Tibial nerve (tissue), 4 donors: ENCODE data around the gene CD47. TPM values are rescaled to one million over a fixed set of nuclear protein-coding genes. Genes with fewer than 3 reads are reported as not detected.

ENCODE experiments used
- DNase-seq, 2 donors: peaks; one replicate each; pipeline ENCODE4 v3.0.0-alpha.2; 2019; ENCODE audit warnings: low spot score in 2 of 2
- H3K27ac ChIP-seq, 4 donors: fragments of 200-600 bp; sonication (generic) in 3 of 4; one replicate each; pipeline ENCODE4 v1.5.1; 2017 to 2019; ENCODE audit warnings: mild to moderate bottlenecking in 1 of 4
- H3K27me3 ChIP-seq, 2 donors: fragments of 200-600 bp; sonication (generic) in 1 of 2; one replicate each; pipeline versions ENCODE4 v1.5.1 to v1.6.0; 2017 to 2019
- H3K36me3 ChIP-seq, 3 donors: fragments of 200-600 bp; sonication (generic); one replicate each; pipeline ENCODE4 v1.5.1; 2018 to 2019
- H3K4me1 ChIP-seq, 4 donors: fragments of 200-600 bp; sonication (generic) in 3 of 4; one replicate each; pipeline ENCODE4 v1.5.1; 2017 to 2019
- H3K4me3 ChIP-seq, 4 donors: fragments of 200-600 bp; sonication (generic) in 3 of 4; one replicate each; pipeline ENCODE4 v1.5.1; 2017 to 2019; ENCODE audit warnings: mild to moderate bottlenecking in 1 of 4, moderate library complexity in 1 of 4
- H3K9me3 ChIP-seq, 4 donors: fragments of 200-600 bp; sonication (generic) in 3 of 4; one replicate each; pipeline ENCODE4 v1.5.1; 2017 to 2019
- CTCF ChIP-seq, 5 experiments: fragments of 200-600 bp in 3 of 5; fragments of 450-650 bp in 2 of 5; sonication (generic) in 3 of 5; IDR thresholded peaks; one replicate each; pipeline ENCODE4 v1.5.1; 2016 to 2019; ENCODE audit warnings: antibody characterized with exemption in 5 of 5, mild to moderate bottlenecking in 3 of 5, moderate library complexity in 2 of 5
- EP300 ChIP-seq, 2 donors: sonication (generic); formaldehyde crosslinking; IDR thresholded peaks; one replicate each; pipeline ENCODE4 v1.6.1; 2017; ENCODE audit warnings: antibody characterized with exemption in 2 of 2, mild to moderate bottlenecking in 1 of 2
- POLR2A ChIP-seq, 2 donors: fragments of 450-650 bp; IDR thresholded peaks; one replicate each; pipeline ENCODE4 v1.6.1; 2017; ENCODE audit warnings: antibody characterized with exemption in 2 of 2, mild to moderate bottlenecking in 2 of 2, moderate library complexity in 2 of 2
- WGBS, 2 donors: methylation state at CpG; one replicate each; pipeline ENCODE4 v1.1.5; 2018; 5-methylcytosine and 5-hydroxymethylcytosine counted together
- total RNA-seq, 4 donors: library from RNA; depleted of rRNA; stranded (reverse); fragments of >200 nt; gene quantifications; one replicate each; pipeline ENCODE4 v1.1.0, GENCODE V29; 2016

Gene CD47
- total RNA-seq, 4 donors from 2014 or later = 57.9 to 63.9 (median 60.5) TPM

DNA sequence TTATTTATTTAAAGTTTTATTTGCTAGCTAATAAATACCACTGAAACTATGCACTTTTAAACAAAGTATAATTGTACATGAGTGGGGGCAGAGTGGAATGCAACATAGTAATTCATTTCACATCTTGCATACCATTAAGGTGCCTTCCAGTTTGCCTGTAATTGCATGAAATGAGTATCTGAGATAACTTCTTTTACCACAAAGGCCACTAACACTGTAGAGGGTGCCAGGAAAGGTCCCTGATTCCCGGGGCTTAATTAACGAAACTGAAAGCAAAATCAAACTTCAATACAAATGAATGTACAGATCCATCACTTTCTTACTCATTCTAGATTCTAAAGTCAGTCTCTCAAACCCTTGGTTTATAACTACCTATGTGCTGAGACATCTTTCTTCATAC, 2.1 kb downstream of the CD47 start:
- Histone ChIP-seq H3K4me1 (peaks cover 0 to 51% (median 10%) of the 10 kb centered on the region in 4 donors), H3K27ac (peak overlapping the region in 2 of 4 donors; percentile 93 to 94), H3K27me3 (no peaks in the 10 kb centered on the region), H3K4me3 (peak overlapping the region; percentile 10 to 89 (median 80)), H3K9me3 (no peaks in the 10 kb centered on the region), H3K36me3 (no peaks in the 10 kb centered on the region)
- TF ChIP-seq POLR2A (IDR thresholded peaks at IDR 0.05) = no peak
- no peak for TF ChIP-seq EP300 (IDR thresholded peaks at IDR 0.05)
- TF ChIP-seq CTCF (IDR thresholded peaks at IDR 0.05) = no peak
- 11 to 13% methylated on average over 2 of the region's 2 CpGs for WGBS, 2 donors
- no peak for DNase-seq

GRCh38 chr3:108088146-108088545, 2.7 kb downstream of the CD47 start:
- no peaks in the 10 kb centered on the region for H3K27me3 ChIP-seq
- DNase-seq = no peak
- H3K4me3 ChIP-seq = peak overlapping the region in 1 of 4 donors; percentile 89
- H3K9me3 ChIP-seq = no peaks in the 10 kb centered on the region
- H3K4me1 ChIP-seq = peaks cover 0 to 54% (median 10%) of the 10 kb centered on the region in 4 donors
- no peaks in the 10 kb centered on the region for H3K36me3 ChIP-seq
- WGBS, 2 donors = 81 to 84% methylated on average over 4 of the region's 4 CpGs
- TF ChIP-seq POLR2A (IDR thresholded peaks at IDR 0.05) (no peak), CTCF (IDR thresholded peaks at IDR 0.05) (no peak), EP300 (IDR thresholded peaks at IDR 0.05) (no peak)
- H3K27ac ChIP-seq = peak overlapping the region in 2 of 4 donors; percentile 93 to 94

DNA sequence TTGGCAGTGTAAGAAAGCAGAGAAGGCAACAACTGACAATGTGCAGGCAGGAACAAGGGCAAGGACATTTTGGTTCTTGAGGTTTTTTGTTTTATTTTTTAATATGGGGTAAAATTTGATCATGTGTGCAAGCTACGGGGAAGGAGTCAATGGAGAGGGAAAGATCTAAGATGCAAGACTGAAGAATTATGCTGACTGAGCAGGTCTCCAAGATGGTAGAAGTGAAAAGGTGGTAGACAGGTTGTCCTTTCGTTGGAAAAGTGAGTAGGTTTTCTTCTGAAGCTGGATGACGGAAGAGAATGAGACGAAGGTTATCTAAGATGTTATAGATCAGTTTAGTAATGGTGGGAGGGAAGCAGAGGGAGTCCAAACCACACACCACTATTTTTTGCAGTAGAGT, 4.2 kb downstream of the CD47 start:
- no peaks in the 10 kb centered on the region for H3K36me3 ChIP-seq
- no peak for TF ChIP-seq EP300 (IDR thresholded peaks at IDR 0.05)
- TF ChIP-seq POLR2A (IDR thresholded peaks at IDR 0.05) = no peak
- no peak for TF ChIP-seq CTCF (IDR thresholded peaks at IDR 0.05)
- 96 to 98% methylated on average over 4 of the region's 4 CpGs for WGBS, 2 donors
- peaks cover 0 to 50% (median 16%) of the 10 kb centered on the region in 4 donors for H3K4me1 ChIP-seq
- no peak for DNase-seq
- H3K27me3 ChIP-seq = no peaks in the 10 kb centered on the region
- H3K9me3 ChIP-seq = no peaks in the 10 kb centered on the region
- H3K27ac ChIP-seq = no peak overlapping the region
- no peak overlapping the region for H3K4me3 ChIP-seq

GRCh38 chr3:108085810-108086350, 5.0 kb downstream of the CD47 start:
- peaks cover 0 to 48% (median 18%) of the 10 kb centered on the region in 4 donors for H3K4me1 ChIP-seq
- WGBS, 2 donors = 86 to 92% methylated on average over 2 of the region's 2 CpGs
- no peaks in the 10 kb centered on the region for H3K9me3 ChIP-seq
- no peak for DNase-seq
- H3K36me3 ChIP-seq = no peaks in the 10 kb centered on the region
- H3K27me3 ChIP-seq = no peaks in the 10 kb centered on the region
- H3K27ac ChIP-seq = no peak overlapping the region
- TF ChIP-seq EP300 (IDR thresholded peaks at IDR 0.05) (no peak), CTCF (IDR thresholded peaks at IDR 0.05) (no peak), POLR2A (IDR thresholded peaks at IDR 0.05) (no peak)
- H3K4me3 ChIP-seq = no peak overlapping the region

DNA sequence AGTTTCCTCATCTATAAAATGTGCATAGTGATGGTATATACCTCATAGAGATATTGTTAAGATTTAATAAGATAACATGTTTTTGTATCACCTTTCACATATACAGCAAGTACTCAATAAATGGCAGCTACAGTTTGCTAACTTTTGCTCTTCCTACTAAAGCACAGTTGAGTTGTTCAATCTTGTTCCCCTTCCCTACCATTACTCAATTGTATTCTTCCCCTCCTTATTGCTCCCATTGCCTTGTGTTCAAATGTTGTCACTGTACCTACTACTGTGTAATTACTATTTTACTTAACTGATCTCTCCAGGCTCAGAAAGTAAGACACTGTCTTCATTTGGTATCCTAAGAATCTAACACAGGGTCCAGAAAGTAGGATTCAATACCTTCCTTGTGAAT, 5.5 kb downstream of the CD47 start:
- no peak for TF ChIP-seq EP300 (IDR thresholded peaks at IDR 0.05)
- TF ChIP-seq CTCF (IDR thresholded peaks at IDR 0.05) = no peak
- TF ChIP-seq POLR2A (IDR thresholded peaks at IDR 0.05) = no peak
- H3K9me3 ChIP-seq = no peaks in the 10 kb centered on the region
- no peak for DNase-seq
- H3K36me3 ChIP-seq = no peaks in the 10 kb centered on the region
- H3K27ac ChIP-seq = no peak overlapping the region
- no peaks in the 10 kb centered on the region for H3K27me3 ChIP-seq
- peaks cover 0 to 49% (median 18%) of the 10 kb centered on the region in 4 donors for H3K4me1 ChIP-seq
- no peak overlapping the region for H3K4me3 ChIP-seq
